HG03135 (cell line): ENCODE measurements around the gene NBEAL2.

Source experiments
- ATAC-seq: cut with Tn5 transposase; IDR thresholded peaks from one replicate; pipeline ENCODE4 v1.9.1; 2021; ENCODE audit warnings: mild to moderate bottlenecking, moderate library complexity; ENCODE audit not compliant: unreplicated experiment

Gene NBEAL2

DNA sequence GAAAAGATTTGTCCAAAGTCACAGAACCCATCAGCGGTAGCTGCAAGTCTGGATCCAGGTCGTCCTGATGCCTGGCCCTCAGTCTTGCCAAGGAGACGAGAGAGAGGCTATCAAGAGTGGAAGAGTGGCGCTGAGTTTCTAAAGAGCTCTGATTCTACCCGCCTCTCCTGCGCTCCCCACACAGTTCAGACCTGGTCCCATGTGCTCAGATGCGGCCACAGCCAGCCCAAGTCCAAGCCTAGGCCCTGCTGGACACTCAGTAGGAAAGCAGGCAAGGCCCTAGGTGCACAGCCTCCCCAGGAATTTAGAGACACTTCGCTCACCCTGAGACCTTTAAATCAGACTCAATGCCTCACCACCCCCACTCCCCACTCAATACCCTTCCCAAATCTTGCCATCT lies 35.3 kb upstream of the NBEAL2 start:
- no peak for ATAC-seq

DNA sequence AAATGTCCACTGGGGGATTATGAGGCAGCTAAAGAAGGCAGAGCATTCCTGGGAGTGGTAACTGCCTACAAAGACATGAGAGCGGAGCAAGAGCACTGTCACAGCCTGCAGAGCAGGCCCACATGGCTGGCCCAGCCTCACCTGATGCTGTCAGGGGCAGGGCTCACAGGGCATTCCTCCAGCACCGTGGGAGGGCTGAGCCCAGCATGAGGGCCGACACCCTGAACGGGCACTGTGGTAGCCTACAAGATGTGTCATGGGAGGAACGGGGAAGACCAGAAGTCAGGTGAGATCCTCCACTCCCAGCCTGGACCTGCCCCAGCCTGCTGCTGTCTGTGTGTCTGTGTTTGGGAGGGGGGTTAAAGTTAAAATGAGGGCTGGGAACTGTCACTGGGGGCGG lies 33.0 kb upstream of the NBEAL2 start:
- ATAC-seq: no peak

DNA sequence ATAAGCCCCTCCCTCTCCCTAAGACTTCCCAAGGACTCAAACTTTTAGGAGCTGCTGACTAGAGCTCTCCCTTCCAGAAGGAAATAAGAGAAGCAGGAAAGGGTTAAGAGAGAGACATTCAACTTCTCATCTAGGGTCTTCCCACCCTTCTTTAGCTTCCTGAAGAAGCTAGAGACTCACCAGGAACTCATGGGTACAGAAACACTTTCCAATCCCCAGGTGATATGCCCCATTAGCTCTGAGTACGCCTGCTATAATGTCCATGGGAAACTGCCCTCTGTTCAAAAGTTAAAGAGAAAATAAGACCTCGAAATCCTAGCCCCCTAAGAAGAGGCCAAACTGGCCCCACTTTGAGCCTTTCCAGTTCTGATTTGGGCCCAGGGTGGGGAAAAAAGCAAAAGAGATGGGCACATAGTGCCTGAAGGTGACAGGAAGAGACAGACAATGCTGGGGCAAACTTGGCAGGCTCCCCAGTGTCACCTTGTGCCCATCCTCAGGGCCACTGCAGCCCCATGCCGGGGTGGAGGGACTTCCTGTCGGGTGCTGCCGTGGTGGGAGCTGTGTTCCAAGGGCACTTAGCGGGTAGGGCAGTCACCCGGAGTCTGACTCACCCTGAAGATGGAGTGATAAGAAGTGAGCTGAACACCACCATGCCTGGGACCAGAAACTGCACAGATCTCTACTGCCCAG lies 32.5 kb upstream of the NBEAL2 start:
- no peak for ATAC-seq

GRCh38 chr3:46947546-46947901 lies 31.9 kb upstream of the NBEAL2 start:
- no peak for ATAC-seq

GRCh38 chr3:46947981-46948791 lies 31.3 kb upstream of the NBEAL2 start:
- no peak for ATAC-seq

DNA sequence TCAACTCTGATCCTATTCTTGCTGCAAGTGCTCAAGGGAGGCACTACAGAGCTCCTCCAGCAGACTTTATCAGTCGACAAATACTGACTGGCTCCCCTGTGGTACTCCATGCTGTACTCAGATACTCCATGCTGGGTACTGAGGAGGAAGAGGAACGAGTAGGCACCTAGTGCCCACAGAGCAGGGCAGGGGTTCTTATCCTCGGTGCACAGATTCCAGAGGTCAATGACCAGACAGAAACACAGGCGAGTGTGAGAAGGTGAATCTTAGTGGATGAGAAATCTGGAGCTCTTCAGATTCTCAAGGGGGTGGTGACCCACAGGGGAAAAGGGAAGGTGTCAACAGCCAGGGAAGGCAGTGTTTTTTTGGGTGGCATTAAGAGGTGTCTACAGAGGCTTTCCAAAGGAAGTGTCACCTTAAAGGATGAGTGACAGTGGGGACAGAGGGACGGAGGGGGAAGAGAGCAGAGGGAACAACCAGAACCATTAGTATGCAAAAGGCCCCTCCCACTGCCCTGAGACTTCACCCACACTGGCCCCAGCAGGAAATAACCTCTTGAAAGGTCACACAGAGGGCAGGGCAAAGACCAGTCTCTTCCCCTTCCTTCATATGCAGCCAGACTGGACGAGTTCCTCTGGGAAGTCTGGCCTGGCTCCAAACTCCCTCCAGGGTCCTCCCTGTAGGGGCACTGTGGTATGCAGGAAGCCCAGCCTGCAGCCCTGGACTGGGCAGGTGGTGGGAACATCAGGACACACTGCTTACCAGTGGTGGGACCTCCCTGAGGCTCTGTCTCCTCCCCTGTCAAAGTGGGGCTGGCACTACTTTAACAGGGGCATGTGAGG lies 30.4 kb upstream of the NBEAL2 start:
- no peak for ATAC-seq

- no peak for ATAC-seq
Measured at GRCh38 chr3:46950177-46950576, 29.3 kb upstream of the NBEAL2 start.

GRCh38 chr3:46950650-46951241 lies 28.7 kb upstream of the NBEAL2 start:
- no peak for ATAC-seq

DNA sequence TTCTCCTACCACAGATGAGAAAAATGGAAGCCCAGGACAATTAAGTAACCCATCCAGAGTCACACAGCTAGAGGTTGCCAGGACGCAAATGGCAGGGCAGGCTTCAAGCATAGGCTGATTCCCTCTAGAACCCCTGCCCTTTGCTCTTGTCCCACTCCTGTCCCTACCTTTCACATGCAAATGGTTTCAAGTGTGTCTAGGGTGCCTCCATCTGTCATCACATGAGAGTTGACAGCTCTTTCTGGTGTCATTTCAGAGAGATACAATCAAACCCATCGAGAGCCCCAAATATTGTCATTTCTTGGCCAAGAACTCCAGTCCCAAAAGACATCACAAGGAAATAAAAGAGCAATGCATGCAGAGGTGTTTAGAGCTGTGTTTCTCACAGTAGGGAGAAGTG lies 26.7 kb upstream of the NBEAL2 start:
- no peak for ATAC-seq

DNA sequence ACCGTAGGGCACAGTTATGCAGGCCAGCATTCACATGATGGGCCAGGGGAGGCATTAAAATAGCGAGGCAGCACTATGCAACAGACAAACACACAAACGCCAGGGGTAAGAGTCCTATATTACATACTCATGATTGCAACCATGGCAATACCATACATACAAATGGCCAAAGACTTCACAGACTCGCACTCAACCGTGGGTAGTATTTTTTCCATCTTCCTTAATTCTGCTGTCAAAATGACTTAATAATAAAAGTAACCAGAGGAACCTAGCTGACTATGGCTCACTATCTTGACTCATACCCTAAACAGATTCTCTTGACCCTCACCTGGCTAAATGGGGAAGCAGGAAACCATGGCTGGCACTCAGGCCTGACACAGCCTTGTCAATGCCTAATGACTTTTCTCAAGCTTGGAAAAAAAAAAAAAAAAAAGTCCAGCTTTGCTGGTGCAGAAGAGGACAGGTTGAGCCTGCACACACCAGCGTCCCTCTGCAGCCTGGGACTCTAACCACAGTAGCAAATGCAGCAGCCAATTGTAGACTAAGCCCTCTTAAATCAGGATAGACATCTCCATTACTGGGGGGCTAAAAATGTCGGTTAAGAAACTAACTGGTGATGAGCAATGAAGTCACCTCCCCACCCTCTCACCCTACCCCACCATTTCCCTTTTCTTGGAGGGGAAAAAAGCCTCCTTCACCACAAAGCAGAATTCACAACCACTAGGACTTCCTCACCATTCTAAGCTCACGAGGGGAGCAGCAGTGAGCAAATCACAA lies 26.0 kb upstream of the NBEAL2 start:
- ATAC-seq: no peak

- no peak for ATAC-seq
Measured at GRCh38 chr3:46954178-46954577, 25.3 kb upstream of the NBEAL2 start.

DNA sequence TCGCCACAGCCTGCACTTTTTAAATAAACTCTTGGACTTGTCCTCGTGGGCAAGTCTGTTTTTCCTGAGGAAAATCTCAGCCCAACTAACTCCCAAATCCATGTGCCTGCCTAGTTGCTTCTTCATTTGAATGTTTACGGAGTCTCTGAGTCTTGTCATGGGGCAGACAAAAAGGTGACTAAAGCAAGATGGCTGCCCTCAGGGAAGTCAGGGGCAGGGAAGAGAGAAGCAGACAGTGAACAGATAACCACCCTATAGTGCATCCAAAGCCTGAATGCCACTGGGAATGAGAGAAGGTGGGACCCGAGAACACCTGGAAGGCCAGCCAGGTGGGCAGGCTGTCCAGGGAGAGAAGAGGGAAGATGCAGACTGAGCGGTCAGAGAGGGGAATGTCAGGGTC lies 24.3 kb upstream of the NBEAL2 start:
- ATAC-seq: no peak

- no peak for ATAC-seq
Measured at GRCh38 chr3:46955801-46956259, 23.6 kb upstream of the NBEAL2 start.

DNA sequence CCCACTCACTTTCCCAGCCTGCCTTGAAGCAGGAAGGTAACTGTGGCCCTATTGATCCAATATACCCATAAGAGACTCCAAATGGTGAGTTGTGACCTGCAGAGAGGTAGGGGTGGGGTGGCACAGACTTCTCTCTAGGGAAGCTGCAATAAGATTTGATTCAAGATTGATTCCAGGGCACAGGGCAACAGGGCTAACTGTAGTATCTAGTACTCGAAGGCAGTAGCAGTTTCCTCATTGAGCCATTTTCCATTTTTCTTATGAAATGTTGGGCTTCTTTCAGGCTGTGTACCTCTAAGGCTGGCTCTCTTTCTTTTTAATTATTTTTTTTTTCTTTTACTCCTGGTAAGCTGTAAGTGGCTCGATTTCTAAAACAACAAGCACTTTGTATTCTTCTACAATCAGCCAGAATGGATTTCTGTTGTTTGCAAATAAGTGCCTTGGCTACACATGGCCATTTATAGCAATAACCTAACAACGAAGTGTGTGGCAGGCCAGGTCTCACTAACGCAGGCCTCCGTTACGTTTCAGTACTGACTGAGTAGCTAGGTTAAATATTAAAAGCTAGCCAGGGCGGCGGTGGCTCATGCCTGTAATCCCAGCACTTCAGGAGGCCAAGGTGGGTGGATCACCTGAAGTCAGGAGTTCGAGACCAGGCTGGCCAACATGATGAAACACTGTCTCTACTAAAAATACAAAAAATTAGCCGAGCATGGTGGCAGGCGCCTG lies 22.2 kb upstream of the NBEAL2 start:
- ATAC-seq: no peak

- no peak for ATAC-seq
Measured at GRCh38 chr3:46958467-46959160, 20.9 kb upstream of the NBEAL2 start.

- no peak for ATAC-seq
Measured at GRCh38 chr3:46959161-46959511, 20.3 kb upstream of the NBEAL2 start.

DNA sequence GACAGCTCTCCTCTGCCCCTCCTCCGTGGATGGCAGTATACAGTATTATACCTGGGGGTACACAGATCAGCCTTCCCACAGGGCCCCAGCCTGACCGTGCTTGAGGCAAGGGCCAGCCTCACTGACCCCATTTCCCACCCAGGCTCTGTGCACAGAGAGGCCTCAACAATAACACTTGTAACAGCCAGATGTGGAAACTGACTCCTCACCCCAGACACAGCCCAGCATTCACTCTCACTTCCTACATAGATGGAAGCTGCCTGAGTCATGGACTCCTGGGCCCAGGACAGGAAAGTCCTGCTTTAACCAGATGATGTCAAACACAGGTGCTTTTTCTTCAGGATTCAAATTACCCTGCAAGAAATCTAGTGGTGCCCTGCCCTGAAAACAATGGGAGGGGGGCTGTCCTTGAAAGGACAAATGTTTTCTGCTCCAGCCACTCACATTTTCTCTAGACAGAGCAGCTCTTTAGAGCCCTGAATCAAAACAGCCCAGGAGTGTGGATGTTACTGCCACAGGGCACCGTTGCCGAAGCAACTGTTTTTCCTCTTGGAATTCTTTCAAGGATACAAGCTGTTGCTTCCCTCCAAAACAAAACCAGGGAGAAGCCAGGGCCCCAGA lies 19.3 kb upstream of the NBEAL2 start:
- ATAC-seq: no peak

DNA sequence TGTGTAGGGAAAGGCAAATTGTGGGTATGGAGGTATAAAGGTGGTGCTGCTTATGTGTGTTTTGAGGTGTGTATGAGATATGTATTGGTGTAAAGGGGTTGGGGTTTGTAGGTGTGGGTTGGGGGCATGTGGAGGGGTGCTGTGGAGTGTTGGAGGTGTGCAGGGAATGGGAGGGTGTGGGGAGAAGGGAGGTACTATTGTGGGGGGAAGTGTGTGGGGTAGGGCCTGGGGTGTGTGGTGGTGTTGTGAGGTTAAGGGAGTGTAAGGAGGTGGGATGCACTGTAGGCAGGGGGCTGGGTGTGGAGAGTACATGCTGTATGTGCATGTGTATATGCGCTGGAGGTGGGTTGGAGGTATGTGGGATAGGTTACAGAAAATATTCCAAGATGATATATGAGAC lies 18.6 kb upstream of the NBEAL2 start:
- ATAC-seq: no peak

GRCh38 chr3:46962427-46962826 lies 17.0 kb upstream of the NBEAL2 start:
- no peak for ATAC-seq
